MM.1S (cell line): ENCODE data around the gene NRXN3.

Experiments
- EZH2 ChIP-seq: fragments of 300-600 bp; sonication (generic); optimal IDR thresholded peaks from 2 replicates; pipeline ENCODE3; 2017; ENCODE audit warnings: low read depth, mild to moderate bottlenecking, antibody characterized with exemption, low read length, mixed read lengths
- EZH2phosphoT487 ChIP-seq: fragments of 300-600 bp; sonication (generic); IDR thresholded peaks from 2 replicates; pipeline ENCODE4 v1.6.1; 2018; ENCODE audit warnings: antibody characterized with exemption, low read length
- TF ChIP-seq, protein P1 (sequence below): fragments of 300-600 bp; sonication (generic); IDR thresholded peaks from 2 replicates; pipeline ENCODE4 v1.5.1; 2016; ENCODE audit warnings: antibody characterized with exemption, low read length, mixed read lengths

DNA sequence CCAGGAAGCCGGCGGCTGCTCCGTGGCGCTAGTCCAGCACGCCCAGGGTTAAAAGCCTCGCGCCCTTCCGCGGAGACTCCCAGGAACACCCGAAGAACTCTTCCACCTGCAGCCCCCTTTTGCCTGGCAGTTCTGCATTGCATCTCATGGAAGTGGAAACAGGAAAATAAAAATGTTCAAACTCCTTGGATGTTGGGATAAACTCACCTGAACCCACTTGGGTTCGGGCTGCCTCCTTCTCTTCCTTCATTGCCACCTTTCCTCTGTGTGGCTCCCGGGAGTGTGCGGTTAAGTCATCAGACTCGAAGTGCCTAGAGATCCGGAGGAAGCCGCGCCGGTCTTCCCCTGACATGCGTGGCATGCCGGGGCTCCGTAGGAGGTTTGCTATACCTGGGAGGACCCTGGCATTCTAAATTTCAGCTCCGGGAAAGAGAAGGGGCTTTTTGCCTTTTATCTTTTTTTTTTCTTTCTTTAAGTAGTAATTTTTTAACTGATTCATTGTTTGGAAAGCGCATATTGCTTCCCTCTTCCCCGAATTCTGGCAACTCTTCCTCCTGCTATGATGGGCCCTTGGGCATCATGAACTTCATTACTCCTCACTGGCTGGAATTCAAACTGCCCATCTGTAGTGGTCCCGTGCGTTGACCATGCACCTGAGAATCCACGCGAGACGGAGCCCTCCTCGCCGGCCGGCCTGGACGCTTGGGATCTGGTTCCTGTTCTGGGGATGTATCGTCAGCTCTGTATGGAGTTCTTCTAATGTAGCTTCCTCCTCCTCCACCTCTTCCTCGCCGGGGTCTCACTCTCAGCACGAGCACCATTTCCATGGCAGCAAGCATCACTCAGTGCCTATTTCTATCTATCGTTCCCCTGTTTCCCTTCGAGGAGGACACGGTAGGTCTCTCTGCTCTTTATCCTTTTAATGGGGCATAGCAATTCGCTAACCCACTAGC, 1109.7 kb downstream of the NRXN3 start:
- TF ChIP-seq, protein P1, sequence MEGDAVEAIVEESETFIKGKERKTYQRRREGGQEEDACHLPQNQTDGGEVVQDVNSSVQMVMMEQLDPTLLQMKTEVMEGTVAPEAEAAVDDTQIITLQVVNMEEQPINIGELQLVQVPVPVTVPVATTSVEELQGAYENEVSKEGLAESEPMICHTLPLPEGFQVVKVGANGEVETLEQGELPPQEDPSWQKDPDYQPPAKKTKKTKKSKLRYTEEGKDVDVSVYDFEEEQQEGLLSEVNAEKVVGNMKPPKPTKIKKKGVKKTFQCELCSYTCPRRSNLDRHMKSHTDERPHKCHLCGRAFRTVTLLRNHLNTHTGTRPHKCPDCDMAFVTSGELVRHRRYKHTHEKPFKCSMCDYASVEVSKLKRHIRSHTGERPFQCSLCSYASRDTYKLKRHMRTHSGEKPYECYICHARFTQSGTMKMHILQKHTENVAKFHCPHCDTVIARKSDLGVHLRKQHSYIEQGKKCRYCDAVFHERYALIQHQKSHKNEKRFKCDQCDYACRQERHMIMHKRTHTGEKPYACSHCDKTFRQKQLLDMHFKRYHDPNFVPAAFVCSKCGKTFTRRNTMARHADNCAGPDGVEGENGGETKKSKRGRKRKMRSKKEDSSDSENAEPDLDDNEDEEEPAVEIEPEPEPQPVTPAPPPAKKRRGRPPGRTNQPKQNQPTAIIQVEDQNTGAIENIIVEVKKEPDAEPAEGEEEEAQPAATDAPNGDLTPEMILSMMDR: no peak
- TF ChIP-seq EZH2 (no peak), EZH2phosphoT487 (no peak)
